ENCODE measurements around the gene ZNRF4.
"Not testable (repeated sequence)": the region's sequence is repeated elsewhere in the genome, so short reads cannot be mapped to it uniquely, and the experiment has no call there.

ZNRF4 gene

GRCh38 chr19:5478241-5478924, 23.2 kb downstream of the ZNRF4 start:
- no peak for FAIRE-seq

- no peak for FAIRE-seq
These were observed 23.8 kb downstream of the ZNRF4 start for GRCh38 chr19:5478925-5479588.

DNA sequence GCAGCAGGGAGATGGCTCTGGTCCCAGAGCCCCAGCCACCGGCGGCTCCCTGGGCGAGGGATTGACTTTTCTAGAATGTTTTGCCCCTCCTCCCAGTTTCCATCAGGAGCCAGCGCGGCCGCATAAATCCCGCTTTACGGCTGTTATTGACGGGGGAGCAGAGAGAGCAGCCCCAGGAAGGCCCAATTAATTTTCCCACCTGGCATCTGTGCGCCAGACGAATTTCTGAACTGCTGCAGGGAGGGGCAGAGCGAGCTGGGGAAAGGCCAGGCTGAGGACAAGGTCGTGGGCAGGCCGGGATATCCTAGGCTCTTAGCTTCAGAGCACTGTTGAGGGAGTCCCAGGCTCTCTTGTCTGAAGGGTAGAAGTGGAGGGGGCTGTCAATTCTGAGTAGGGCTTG, 24.7 kb downstream of the ZNRF4 start:
- FAIRE-seq: no peak

DNA sequence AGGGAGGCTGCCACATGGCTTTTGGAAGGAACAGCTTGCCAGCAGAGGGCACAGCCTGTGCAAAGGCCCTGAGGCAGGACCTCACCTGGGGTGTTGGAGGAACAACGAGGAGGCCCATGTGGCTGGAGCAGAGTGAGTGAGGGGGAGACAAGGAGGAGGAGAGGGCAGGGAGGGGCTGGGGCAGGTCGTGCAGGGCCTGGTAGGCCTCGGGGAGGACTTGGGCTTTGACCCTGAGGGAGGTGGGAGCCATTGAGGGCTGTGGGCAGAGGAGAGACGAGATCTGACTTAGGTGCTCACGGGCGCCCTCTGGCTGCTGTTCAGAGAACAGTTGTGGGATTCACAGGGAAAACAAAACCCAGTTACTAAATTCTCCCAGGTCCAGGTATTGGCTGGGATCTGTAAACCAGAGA, 25.2 kb downstream of the ZNRF4 start:
- no peak for FAIRE-seq

DNA sequence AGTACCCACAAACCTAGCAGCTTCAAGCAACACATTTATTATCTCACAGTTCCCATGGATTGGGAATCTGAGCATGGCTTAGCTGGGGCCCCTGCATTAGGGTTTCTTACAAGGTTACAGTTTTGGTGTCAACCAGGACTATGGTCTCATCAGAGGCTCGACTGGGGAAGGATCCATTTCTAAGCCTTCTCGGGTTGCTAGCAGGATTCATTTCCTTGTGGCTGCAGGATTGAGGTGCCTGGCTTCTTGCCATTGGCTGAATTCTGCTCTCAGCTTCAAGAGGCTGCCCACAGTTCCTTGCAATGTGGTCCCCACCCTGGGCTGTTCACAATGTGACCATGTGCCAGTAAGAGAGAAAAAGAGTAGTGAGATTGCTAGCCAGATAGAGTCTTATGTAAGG, 26.7 kb downstream of the ZNRF4 start:
- FAIRE-seq: no peak

GRCh38 chr19:5484398-5485285, 29.4 kb downstream of the ZNRF4 start:
- no peak for FAIRE-seq

GRCh38 chr19:5485286-5485636, 30.0 kb downstream of the ZNRF4 start:
- FAIRE-seq: no peak

- FAIRE-seq: not testable (repeated sequence)
These were observed 30.4 kb downstream of the ZNRF4 start for GRCh38 chr19:5485658-5486057.

GRCh38 chr19:5487222-5487621, 32.0 kb downstream of the ZNRF4 start:
- no peak for FAIRE-seq

GRCh38 chr19:5489551-5489950, 34.3 kb downstream of the ZNRF4 start:
- no peak for FAIRE-seq

DNA sequence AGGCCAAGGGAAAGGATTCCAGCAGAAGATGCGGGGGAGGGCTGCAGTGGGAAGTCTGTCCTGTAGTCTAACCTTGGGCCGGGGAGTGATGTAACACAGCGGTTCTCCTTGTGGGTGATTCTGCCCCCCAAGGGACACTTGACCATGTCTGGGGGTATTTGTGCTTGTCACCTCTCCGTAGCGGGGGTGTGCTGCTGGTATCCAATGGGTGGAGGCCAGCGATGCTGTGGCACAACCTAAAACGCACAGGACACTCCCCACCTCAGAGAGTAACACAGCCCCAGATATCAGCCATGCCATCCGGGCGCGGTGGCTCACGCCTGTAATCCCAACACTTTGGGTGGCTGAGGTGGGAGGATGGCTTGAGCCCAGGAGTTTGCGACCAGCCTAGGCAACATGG, 36.3 kb downstream of the ZNRF4 start:
- FAIRE-seq: no peak

DNA sequence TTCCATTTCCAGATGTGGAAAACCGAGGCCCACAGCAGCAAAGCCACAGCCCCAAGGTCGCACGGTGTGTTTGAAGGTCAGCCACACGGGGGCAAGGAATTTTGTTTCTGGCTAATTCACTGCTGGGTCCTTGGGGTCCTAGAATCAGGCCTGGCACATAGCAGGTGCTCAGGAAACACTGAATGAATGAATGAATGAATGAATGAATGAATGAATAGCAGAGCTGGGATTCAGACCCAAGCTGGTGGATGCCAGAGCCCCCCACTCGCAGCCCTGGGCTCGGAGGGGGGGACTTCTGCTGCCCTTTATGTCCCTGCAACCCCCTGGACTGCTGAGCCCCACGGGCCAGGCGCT, 37.0 kb downstream of the ZNRF4 start:
- no peak for FAIRE-seq

DNA sequence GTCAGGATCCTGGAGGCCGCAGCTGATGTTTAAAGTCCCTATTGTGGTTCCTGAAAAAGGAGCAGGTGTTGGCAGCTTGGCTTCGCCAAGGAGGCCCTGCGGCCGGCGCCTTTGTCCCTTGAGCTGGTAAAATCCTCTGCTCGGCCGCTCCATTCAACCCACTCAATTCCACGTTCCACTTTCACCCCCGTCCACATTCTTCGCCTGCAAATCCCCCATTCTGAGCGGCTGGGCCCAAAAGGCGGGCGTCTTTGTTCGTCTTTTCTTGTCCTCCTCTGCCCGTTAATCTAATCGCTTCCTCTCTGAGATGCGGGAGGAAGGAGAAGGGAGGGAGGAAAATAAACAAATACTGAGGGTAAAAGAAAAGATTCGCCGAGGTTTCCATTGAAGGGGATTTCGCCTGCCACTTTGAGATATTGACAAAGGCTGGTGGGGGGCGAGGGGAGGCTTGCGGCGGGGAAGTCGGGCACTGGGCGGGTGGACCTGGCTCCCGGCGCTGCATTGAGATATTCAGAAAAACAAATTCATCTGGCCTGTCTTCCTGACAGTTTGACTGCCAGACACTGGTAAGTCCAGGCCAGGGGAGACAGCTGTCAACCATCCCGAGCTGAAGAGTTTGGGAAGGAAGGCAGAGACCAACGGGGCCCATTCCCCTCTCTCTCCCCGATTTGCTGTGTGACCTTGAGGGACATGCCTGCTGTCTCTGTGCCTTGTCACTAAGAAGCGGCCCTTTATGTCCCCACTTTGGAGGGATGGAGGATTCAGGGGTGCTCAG, 37.6 kb downstream of the ZNRF4 start:
- FAIRE-seq: no peak

DNA sequence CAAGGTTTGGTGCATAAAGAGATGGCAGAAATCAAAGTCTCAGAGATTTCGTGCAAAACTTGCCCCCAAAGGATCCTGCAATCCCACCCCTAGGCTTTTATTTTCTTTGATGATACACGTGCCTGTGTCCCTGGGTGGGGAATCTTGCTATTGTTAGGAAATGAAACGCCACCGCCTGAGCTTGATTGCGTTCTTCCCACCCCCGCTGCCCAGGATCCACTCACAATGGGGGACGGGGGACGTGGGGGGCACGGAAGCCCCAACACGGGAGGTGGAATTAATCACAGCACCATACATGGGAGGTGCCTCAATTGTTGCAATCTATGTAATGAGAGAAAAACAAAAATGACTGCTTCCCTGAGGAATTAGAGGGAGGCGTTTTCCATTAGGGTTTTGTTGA, 39.6 kb downstream of the ZNRF4 start:
- FAIRE-seq: no peak

GRCh38 chr19:5495792-5496191, 40.6 kb downstream of the ZNRF4 start:
- FAIRE-seq: no peak

DNA sequence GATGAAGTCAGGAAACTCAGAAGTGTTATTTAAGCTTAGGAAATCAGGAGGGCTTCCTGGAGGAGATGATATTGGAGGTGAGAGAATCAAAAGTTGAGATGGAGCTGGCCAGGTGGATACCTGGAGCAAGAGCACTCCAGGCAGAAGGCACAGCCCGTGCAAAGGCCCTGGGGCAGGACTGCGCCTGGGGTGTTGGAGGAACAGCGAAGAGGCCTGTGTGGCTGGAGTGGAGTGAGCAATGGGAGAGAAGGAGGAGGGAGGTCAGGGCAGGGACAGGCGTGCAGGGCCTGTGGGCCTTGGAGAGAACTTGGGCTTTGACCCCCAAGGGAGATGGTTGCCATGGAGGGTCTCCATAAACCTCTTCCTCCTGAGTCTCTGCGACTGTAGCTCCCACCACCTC, 42.1 kb downstream of the ZNRF4 start:
- no peak for FAIRE-seq

DNA sequence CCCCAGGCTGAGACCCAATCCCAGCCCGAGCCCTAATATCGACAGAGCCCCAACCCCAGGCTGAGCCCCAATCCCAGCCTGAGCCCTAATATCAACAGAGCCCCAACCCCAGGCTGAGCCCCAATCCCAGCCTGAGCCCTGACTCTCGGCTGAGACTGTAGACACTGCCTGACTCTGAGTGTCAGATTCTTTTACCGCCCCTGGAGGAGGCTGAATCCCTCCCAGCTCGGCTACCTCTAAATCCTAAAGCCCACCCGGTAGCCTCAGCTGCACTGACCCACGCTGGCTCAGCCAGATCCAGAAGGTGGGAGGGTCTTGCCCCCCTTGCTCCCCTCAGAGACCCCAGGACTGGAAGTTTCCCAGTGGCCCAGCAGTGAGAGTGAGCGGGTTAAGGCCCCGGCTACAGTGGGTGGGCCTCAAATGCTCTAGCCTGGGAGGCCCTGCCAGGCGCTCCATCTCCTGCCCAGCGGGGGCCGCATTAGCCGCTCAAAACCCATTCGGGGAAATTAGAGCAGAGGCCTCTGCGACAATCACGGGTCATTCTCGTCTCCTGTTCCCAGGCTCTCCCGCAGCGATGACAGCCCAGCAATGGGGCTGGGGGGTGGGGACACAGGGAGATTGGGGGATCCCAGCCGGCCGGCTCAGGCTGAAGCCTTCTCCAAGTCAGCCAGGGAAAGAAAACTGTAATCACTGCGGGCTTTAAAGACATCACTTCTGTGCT, 43.8 kb downstream of the ZNRF4 start:
- FAIRE-seq: no peak

DNA sequence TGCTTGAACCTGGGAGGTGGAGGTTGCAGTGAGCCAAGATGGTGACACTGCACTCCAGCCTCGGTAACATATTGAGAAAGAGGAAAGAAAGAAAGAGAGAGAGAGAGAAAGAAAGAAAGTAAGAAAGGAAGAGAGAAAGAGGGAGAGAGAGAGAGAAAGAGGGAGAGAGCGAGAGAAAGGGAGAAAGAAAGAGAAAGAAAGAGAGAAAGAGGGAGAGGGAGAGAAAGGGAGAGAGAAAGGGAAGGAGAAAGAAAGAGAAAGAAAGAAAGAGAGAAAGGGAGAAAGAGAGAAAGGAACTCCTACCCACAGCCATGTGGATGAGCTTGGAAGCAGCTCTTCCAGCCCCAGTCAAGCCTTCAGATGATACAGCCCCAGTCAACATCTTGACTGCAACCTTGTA, 46.7 kb downstream of the ZNRF4 start:
- no peak for FAIRE-seq

- FAIRE-seq: no peak
These were observed 48.4 kb downstream of the ZNRF4 start for GRCh38 chr19:5503598-5503997.

- no peak for FAIRE-seq
These were observed 48.9 kb downstream of the ZNRF4 start for GRCh38 chr19:5504114-5504513.

Measured in islet of Langerhans (tissue), 1 donor.